Measurements from ENCODE around the gene HOXA9.

The HOXA9 gene

DNA sequence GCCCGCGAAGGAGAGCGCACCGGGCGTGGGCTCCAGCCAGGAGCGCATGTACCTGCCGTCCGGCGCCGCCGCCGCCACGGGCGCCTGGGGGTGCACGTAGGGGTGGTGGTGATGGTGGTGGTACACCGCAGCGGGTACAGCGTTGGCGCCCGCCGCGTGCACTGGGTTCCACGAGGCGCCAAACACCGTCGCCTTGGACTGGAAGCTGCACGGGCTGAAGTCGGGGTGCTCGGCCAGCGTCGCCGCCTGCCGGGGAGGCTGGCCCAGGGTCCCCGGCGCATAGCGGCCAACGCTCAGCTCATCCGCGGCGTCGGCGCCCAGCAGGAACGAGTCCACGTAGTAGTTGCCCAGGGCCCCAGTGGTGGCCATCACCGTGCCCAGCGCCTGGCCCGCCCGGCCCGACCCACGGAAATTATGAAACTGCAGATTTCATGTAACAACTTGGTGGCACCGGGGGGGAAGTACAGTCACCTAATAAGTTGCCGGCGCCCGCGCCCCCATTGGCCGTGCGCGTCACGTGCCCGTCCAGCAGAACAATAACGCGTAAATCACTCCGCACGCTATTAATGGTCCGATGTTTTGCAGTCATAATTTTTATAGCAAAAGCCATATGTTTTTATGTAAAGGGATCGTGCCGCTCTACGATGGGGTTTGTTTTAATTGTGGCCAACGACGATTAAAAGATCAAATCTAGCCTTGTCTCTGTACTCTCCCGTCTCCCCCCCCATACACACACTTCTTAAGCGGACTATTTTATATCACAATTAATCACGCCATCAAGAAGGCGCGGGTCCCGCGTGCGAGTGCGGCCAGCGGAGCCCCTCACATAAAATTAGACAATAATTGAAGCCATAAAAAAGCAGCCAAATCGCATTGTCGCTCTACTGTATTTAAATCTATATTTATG lies at the start of gene HOXA9:
TSS of gene HOXA9 (minus strand) at position 449 of the 907 bp plus-strand sequence. CDS start at position 369, 80 bp downstream.
- DNase-seq (ENCODE audit: low read depth): peak; percentile 94

DNA sequence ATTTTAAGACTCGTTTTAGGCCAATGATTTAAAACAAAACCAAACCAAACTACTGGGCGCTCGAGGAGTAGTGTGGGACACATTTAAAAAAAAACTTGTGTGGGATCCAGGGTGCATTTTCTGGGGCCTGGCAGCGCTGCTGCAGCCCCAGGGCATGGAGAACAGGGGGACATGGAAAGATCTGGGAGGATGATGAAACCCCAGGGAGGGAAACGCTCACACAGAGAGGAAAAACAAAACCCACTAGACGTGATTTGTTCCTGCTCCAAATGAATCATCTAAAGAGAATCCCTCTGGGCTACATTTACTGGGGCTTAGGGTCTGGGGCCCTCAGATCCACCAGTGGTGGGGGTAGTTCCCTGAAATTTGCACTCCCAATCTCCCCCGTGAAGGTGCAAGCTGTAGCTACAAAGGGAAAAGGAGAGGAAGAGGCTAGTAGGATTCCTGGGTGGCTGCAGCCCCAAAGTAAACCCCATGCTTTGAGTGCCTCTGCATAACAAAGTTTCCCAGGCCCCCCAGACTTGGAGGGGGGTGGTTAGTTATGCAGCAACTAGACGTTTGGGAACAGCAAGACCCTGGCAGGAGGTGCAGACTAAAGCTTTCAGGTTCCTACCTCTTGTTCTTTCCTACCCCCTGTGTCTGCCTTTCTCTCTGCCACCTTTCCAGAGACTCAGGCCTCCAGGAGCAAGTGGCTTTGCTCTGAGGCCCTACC lies 49.1 kb upstream of the HOXA9 start:
- DNase-seq (ENCODE audit: low read depth): no peak

DNA sequence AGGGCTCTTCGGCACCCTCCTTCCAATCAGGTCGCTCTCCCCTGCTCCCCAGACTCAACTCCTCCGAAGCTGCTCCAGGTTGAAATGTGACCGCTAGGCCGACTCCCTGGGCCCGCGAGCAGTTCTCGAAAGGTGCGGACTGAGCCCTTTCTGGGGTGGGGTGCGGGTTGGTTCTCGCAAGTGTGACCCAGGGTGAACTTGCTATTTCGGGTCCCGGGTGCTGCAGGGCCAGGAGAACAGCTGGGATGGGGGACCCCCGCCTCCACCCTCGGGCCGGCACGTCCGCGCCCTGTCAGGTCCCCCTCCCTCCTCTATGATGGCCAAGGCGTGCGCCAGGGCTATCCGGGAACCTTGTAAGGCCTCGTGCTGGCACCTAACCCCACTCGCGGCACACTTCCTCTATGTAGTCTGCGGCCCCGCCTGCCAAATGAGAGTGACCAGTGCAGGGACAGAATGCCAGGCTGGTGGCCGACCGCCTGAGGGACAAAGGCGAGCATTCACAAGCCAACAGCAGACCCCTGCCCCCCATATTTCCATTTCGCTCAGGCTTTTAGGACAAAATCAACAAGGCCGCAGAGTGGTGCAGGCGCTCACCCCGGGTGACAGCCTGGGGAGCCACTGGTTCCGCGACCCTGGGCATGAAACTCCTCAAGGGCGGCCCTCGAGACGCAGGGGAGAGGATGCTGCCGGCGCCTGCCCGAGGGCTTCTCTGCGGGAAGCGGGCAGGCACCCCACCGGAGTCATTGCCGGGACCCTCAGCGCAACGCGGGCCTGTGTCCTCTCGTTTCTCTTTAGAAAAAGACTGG lies 48.3 kb upstream of the HOXA9 start:
- no peak for DNase-seq (ENCODE audit: low read depth)

DNA sequence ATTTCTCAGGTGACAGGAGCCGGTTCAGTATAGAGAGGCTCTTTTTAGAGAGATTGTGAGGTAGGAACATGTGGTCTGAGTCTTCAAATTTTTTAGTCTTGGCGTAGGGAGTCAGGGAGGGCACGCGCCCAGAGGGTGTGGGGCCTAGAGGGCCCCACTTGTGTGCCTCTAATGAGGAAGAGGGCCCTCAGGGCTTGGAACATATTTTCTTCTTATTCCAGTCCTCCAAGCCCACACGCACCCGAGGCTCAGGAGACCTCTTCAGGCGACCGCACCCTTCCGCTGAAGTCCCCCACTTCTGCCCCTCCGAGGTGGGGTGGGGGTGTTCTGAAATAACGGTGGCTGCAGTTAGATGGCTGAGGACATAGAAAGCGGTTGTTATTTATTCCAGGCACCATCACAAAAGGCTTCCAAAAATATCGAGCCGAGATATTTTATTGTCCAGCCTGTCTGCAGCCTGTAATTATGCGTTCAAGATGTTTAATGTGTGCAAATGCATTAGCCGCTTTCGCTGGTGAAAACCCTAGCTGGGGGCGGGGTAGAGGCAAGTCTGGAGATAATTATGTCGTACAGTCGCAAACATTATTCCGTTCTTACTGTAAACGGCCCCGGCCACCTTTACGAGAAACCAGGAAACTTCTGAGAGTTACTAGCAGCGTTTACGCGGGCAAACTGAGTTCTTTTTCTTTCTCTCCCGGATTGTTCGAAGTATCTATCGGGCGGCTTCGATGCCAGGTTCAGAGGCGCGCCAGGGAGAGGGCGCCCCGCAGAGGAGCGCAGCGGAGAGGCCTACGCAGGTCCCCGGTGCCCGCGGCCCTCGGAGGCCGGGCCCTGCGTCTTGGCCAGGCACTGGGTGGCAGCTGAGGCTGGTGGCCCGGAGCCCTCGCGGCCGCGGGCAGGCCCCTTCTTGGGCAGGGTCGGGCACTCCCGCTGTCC lies 47.4 kb upstream of the HOXA9 start:
- no peak for DNase-seq (ENCODE audit: low read depth)

DNA sequence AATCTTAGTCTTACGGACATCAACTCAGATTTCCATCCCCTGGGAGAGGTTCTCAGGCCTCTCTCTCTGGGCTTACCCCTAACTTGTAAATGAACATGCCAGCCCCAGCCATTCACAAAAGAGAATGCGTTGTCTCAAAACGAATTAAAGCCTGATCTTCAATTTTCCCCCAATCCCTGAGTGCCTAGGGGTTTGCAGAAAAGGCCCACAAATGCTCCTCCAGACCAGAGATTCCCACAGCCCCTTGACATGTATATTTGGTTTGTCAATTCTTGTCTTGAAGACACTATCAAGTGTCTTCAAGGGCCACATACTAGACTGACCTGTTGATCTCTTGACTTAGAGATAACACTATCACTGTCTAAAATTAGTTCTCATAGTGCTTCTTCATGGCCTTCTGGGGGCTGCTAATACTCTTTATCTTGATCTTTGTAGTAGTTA lies 46.4 kb upstream of the HOXA9 start:
- DNase-seq (ENCODE audit: low read depth): no peak

DNA sequence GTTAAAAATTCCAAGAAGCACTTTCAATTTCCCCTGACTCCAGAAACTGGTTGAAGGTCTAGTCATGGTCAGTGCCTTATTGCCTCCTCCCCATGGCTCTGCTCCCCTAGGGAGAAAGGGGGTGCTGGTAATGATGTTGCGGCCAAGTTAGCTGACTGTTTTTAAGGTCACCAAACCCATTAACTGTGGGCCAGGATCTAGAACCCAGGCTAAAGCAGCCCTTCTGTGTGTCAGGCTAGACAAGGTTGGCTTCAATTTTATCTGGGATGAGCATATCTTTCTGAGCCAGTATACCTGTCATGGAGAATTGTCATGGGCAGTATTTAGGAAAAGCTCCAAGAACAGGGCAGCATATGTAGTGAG lies 45.7 kb upstream of the HOXA9 start:
- DNase-seq (ENCODE audit: low read depth): no peak

DNA sequence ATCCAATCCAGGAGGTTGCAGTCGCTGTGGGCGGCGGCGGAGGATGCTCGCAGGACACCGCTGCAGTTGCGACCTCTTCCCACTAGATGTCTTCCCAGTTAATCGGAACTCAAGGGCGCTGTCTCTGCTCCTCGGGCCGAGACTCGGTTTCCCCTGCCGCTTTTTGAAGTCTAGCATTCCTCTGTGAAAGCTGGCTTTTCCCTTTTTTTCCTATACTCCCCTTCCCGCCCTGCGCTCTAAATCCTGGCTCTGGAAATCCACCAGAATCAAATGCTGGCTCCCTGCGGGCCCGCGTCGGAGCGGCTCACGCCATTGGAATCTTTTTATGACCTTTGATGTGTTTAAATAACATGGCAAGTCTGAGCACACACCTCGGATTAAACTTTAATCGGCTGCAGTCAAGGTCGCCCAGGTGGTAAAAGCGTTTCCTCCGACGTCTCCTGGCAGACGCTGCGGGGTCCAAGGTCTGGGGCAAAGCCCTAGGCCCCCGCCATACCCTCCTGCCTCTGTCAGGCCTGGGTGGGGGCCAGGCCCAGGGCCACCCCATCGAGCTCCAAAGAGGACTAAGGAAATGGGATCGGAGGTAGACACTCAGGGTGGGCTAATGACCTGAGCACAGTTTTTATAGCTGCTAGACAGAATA lies 45.2 kb upstream of the HOXA9 start:
- no peak for DNase-seq (ENCODE audit: low read depth)

DNA sequence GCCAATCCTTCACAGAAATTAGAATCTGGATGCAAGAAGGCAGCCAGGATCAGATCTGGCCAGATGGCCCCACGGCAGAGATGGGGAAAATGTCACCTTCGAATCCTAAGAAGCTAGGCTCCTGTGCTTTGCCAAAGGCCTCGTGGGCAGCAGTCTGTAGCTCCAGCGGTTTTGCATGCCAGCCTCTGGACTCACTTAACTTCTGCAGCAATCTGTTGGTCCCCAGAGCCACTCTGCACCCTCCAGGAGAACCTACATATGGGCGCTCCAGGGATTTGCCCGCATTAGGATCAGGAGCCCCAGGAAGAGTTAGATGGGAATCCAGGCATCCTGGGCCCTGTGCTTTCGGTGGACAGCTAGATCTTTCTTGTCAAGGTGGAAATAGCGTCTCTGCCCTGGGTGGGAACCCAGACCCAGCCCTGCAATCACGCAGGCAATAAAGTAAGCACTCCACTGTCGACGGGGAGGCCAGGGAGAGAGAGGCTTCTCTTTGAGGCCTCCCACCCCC lies 44.6 kb upstream of the HOXA9 start:
- DNase-seq (ENCODE audit: low read depth): no peak

DNA sequence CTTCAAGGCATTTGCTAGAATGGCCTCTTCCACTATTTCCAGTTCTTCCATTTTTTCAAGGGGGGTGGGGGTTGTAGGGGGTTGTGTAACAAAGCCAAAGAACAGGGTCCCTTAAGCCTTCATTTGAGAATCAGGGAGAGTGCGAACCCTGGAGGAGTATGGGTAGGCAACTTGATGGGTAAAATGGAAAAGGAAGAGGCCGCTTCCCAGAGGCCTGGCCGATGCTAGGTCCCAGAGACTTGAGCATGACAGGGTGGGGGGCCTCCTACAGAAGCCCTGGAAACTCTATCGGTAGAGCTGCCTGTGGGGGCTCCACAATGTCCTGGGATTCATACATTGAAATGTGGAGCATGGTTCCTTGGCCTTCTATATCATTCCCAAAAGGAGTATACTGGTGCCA lies 43.7 kb upstream of the HOXA9 start:
- DNase-seq (ENCODE audit: low read depth): no peak

DNA sequence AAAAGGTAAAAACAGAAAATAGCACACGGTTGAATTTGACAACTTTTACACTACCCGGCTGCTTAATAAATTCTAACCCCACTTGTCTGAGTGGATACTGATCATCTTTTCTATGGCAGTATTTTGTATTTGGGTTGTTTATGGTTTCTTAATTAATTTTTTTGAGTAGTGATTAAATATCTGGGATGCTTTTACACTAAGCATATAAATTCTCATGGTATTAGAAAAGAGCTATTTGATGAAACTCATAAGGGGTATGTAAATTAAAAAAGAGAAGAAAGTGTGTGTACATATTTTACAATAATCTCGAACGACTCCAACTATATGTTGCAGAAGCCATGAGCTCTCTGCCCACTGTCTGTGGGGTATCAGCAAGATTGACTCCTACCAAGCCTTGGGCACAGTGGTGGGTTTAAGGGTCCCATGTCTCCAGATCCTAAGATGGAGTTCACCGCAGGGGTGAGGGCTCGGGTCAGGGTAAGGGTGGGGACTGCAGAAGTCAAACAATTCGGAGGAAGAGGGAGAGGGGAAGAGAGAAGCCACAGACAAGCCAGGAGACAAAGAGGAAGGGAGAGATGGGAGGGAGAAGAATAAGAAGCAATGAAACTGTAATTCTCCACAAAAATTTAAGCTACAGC lies 42.1 kb upstream of the HOXA9 start:
- no peak for DNase-seq (ENCODE audit: low read depth)

DNA sequence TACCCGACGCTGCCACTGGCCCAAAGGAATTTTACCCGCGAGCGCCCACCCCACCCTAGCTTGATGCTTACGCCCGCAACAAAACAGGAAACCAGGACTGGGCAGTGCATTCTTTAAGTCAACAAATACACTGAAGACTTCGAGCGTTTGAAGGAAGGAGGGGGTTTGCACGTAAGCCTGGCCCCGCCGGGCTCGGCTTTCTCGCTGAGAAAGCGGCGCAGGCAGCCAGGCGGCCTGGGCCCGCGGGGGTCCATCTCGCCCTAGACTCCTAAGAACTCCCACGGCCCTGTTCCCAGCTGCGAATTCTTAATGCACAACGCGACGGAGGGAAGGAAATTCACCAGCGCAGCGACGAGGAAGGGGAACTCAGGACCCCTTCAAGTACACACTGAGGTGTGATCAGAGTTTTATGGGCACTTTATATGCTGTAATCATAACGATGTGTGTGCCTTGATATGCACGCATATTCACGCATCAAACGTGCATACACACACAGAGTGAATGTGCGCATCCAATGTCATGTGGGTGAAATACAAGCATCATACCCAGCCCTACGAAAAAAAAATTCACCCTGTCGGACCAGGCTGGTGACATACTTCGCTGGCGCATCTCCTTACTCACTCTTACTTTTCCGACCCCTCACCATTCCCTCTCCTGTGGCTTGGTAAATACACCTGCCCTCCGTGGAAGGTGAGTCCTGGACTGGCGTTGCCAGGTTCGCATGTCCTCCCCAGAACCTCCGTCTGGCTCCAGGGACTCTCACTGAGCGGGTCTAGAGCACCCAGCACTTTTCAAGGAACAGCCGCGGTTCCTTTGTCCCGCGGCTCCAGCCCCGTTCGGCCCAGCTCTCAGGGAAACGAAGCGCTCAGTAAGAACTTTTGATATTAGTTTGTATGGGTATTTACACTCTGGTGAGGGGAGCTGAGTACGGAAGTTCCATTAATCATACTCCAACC lies 40.3 kb upstream of the HOXA9 start:
- DNase-seq (ENCODE audit: low read depth): no peak

DNA sequence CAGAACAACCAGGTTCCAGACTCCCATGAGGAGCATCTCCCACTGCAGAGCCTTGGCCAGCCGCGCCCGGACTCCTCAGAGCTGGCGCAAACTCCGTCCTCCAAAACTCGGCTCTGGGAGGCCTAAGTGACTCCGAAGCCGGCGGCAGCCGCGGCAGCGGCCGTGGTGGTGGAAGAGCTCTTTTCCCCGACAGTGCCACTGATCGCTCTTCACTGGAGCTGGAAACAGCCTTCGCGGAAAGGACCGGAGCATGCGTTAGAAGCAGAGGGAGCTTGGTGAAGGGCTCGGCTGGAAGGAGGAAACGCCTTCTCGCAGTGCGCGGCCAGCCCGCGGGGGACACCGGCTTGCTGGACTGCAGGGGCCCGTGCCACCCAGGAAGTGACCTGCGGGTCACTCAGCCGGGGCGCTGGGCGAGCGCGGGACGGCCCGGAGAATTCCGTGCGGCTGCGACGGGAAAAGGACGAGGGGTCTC lies 39.5 kb upstream of the HOXA9 start:
- no peak for DNase-seq (ENCODE audit: low read depth)

DNA sequence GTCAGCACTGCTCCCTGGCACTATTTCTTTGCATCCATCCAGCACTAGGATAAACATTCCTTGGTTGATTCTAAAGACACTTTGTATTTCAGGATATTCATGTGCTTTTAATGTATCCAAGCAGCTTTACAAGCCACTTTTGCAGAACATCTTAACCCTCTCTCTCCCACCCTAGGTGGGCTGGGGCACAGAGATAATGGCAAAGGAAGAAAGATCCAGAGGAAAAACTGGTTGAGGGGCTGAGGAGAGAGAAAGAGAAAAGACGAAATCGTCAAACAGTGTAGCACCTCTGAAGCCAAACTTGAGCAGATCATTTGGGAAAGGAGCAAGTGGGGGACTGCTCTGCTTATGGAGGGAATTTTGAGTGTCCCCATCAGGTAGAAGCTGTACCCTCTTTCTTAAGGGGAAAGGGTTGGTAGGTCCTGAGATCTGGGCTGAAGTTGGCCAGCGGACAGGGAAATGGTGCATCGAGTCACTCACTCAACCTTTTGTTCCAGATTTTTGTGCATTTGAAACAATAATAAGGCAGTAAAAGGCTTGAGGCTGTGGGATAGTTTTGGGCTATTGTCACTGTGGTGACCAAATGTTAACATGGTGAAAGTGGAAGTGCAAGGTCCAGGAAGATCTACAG lies 38.7 kb upstream of the HOXA9 start:
- no peak for DNase-seq (ENCODE audit: low read depth)

DNA sequence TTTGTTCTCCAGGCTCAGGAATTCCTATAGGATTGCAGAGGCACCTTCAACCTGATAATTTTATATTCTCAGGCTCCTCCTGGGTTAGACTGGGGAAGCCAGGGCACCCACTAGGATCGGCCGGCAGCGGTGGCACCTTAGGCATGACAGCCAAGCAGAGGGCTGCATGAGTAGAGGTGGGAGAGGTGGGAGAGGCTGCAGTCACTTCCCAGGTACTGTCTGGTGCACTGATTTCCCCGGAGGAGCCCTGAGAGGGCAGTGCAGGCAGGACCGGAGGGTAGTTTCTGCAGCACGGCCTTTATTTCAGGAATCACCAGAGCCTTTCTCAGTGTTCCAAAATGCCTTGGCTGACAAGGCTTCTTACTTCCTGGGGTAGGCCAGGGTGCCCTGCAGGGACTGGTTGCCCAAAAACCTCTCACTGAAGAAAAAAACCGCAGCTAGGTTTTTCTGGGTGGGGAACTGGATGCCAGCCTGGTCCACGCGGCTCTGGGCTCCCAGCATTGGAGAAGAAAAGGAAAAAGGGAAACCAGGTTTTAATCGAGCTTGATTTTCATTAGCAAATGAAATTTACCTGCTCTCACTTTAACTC lies 38.1 kb upstream of the HOXA9 start:
- no peak for DNase-seq (ENCODE audit: low read depth)

DNA sequence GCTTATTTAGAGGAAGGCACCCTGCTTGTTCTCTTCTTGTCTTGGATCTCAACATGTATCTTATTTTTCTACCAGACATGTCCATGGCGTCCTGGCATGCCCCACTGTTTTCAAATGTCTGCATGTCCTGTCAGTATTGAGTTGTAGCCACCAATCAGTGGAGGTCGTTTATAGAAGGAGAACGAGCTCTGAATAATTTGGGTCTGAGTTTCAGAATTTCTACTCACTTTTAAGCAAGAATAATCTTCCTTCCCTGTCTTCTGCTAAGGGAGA lies 37.5 kb upstream of the HOXA9 start:
- no peak for DNase-seq (ENCODE audit: low read depth)

DNA sequence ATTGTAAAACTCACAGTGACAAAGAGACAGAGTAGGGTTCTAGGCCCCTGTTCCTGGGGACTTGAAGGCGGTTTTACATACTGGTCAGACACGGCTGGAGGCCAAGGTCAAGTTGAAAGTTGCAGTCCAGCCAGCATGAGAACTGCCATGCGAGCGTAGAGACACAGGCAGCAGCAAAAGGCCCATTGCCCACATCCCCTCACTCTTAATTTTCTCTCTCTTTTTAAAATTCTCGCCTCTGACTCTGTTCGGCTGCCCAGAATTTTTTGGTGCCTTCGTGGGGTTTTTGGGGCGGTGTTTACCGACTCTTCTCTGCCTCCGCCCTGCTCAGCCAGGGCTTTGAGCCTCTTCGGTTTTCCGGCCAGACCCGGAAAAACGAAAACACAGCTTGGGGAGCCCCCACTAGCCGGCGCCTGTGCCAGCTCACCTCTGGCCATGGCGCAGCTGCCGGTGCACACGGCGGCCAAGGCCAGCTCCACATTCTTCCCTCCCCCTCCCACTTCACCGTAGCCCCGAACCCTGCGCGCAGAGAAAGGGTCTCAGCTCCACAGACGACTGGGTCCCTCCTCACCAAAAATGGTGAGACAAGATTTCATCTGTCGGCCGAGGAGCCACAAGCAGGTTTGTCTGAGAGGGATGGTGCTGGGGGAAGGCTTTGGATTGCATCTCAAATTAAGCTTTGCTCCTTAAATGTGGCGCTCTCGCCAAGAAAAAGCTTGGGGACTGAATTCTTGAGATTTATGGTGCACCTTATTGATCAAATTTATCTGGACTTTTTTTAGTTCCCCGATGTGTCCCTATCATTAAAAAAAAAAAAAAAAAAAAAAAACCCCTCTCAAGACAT lies 36.9 kb upstream of the HOXA9 start:
- no peak for DNase-seq (ENCODE audit: low read depth)

DNA sequence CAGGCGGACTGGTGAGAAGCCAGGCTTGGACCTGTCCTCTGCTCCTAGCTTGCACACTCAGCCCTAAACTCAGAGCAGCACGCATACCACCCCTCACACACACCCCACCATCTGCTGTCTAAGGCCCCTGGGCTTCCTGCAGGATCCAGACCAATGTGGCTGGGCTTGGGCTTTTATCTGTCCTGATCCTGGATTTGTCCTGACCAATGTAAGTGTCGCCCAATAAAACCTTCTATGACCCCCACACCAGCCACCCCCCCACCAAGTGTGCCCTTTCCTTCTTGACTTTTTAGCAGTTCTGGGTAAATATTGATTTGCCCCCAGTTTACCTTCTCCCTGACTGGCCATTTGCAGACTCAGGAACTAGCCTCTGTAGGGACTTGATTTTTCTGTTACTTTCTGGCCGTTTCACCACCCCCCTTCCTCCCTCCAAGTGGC lies 36.3 kb upstream of the HOXA9 start:
- DNase-seq (ENCODE audit: low read depth): no peak
